Cortex of kidney (tissue), 1 donor: ENCODE measurements around the gene SEMA3C.

ENCODE experiments used
- DNase-seq: peaks from one replicate; lab custom pipeline; 2025; lab: John Stamatoyannopoulos, UW

SEMA3C gene

DNA sequence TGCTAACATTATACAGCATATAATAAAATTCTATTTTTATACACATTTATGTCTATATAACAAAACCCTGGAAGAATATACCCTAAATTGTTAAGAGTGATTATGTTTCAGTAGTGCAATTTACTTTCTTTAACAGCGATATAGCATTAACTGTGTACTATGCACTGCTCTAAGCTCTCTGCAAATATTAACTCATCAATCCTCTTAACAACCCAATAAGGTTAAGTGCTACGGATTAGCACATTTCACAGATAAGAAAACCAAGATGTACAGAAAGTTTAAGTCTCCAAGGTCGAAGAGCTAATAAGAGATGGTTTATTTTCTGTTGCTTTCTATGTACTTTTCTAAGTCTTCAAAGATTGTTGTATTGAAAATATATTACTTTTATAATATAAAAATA, 95.8 kb downstream of the SEMA3C start:
- DNase-seq: no peak

DNA sequence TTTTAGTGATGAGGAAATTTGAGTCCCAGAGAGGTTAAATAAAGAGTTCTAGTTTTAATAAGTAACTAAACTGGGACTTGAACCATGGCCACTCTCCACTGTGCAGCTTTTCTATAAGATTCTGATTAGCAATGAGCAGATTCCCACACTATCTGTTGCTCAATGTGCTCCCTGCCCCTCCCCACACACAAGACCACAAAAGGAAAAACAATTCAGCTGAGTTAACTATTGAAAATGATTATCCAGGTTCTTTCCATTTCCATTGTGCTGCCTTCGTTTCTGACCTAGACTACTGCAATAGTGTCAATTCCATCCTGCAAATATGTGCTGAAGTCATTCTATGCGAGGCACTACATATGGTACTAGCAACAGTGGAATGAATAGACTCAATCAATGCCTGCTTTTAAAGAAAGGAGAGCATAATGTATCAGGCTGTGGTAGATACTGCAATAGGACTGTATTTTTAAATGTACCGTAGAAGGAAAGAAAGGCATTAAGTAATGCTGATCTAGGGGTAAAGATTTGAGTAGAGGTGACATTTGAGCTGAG, 97.0 kb downstream of the SEMA3C start:
- no peak for DNase-seq

DNA sequence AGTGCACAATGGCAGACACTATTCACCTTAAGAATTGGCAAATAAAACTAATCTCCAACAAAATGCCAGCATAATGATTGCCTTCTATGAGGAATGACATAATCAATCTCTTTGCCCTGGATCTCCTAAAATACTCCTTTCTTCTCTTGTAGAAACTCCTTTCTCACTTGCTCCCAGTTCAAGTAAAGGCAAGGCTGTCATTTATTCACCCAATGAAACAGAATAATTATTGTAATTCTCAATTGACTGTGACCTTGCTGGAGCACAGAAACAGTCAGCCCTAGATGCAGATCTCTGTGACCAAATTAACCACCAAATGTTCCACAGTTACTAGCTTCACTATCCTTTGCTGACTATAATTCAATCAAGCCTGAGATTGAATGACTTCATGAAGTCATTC, 99.3 kb downstream of the SEMA3C start:
- no peak for DNase-seq

DNA sequence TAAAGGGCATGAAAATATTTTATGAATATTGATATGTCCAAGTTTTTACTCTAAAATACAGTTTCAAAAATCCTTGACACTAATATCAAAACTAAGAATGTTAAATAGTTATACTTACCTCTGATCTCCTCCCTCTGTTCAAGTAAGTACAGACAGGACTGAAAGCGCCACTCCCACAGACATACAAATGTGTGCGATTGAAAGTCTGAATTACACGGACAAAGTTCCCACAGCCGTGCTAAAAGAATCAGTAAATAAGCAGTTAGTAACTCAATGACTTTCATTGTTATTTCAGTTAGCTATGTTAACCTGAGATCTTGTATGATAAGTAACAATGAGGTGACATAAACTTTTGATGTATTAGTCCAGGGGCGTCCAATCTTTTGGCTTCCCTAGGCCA, 100.7 kb downstream of the SEMA3C start:
- DNase-seq: no peak

DNA sequence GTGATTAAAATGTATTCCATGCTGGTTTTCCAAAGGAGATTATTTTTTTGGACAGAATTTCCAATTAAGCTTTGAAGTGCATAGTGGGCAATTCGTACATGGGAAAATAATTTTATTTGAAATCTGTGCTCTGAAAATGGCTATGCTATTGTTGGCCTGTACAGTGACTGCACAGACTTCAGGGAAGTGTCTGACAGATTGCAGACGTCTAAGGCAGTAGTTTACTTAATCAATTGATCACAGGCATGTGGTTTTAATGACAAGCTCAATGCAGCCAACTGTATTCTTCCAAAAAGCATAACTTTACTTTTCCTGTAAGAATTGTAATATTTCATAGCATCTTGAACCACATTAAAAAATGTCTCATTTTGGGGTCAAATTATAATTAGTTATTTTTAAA, 102.0 kb downstream of the SEMA3C start:
- no peak for DNase-seq

DNA sequence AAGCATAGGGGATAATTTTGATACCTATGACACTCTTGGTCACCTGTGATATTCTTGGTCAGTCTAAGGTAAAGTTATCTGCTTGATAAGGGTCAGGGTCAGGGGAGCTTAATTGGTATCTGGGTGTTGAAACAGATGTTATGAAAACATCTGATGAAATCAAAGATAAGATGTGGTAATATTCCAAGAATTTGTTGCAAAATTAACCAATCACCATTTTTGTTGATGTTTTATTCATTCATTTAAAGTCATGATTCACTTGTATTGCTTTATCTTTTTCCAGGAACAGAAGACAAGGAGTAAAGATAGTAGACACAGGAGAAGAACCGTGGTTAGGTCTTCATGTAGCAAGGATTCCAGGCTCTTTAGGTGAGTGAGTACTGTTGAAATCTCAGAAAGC, 103.1 kb downstream of the SEMA3C start:
- no peak for DNase-seq

DNA sequence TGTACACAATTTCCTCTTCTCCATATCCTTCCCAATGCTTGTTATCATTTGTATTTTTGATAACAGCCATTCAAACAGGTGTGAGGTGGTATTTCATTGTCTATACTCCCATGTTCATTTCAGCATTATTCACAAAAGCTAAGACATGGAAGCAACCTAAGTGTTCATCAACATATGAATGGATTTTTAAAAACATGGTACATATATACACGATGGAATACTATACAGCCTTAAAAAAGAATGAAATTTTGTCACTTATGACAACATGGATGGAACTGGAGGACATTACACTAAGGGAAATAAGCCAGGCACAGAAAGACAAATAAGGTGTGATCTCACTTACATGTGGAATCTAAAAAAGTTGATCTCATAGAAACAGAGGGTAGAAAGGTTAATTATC, 109.3 kb downstream of the SEMA3C start:
- no peak for DNase-seq

DNA sequence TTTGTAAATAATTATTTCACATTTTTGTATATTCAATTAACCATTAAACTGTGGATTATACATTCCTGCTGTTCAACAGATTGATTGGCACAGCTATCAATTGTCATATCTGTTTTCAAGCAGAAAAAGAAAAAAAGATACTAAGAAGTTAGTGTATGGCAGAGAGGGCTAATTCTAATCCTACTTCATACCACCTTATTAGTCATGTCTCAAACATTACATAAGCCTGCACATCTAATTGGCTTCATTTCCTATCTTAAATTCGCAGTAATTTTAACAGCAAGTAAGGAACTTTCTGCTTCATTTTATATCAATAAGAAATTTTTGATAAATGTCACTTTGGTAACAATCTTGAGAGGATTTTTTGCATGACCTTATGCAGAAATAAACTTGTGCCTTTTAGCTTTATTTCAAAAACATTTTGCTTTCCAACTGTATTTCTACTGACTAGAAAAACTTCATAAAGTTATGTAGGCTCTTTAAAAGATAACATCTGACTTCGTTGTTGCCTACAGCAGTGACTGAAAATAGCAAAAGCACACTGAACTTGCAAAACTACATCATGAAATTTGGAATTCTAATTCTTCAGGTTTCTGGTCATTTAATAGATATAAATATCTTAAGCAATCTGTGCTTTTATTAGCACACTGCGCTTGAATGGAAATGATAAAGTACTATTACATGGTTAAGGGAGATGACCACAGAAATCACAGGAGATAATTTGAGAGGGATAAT, 111.5 kb downstream of the SEMA3C start:
- DNase-seq: no peak

DNA sequence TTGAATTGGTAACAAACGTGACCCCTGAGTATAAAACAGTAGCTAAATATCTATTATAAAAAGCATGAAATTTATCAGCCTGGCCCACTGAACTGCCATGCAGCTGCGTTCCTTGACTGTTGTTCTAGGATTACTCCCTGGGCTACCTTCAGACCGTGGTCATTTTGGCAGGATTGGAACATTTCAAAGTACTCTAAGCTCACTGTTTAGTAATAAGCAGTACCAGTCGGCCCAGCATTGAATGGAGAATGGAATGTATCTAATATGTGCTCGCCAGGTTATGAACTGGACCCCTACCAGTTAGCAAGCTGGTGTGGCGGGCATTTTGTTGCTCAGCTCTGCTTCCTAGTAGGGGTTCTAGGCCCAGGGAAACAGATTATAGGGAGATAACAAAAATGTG, 112.2 kb downstream of the SEMA3C start:
- no peak for DNase-seq

DNA sequence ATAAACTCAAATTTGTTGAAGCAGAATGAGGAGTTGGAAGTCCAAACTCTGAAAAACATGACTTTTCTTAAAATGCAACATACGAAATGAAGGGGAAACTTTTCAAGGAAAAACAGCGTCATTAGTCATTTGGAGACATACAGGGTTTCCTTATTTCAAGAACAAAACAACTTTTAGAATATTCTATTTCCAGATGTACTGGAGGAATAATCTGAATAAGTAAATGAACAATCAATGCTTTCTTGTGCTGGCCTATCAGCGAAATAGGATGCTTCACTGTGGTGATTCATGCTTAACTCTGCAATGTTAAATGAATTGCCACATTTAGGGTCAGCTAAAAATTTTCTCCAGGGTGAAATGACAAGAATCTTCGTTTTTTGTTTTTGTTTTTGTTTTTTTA, 114.3 kb downstream of the SEMA3C start:
- no peak for DNase-seq

DNA sequence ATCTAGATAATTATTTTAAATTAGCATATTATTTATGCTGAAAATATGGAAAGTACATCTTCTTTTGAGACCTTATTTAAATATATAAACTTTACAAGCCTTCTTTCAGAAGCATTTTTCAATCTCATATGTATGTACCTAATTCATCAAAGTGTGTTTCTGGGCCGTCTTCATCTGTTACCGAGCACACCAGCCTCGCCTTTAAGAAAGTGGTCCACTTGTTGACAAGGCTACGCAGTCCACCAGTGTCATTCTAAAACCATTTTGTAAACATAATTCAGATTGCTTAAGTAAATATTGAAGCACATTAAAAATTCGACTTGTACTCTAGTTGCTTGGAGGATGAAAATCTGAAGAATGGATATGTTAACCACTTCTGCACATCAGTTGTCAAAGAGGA, 116.3 kb downstream of the SEMA3C start:
- DNase-seq: no peak

DNA sequence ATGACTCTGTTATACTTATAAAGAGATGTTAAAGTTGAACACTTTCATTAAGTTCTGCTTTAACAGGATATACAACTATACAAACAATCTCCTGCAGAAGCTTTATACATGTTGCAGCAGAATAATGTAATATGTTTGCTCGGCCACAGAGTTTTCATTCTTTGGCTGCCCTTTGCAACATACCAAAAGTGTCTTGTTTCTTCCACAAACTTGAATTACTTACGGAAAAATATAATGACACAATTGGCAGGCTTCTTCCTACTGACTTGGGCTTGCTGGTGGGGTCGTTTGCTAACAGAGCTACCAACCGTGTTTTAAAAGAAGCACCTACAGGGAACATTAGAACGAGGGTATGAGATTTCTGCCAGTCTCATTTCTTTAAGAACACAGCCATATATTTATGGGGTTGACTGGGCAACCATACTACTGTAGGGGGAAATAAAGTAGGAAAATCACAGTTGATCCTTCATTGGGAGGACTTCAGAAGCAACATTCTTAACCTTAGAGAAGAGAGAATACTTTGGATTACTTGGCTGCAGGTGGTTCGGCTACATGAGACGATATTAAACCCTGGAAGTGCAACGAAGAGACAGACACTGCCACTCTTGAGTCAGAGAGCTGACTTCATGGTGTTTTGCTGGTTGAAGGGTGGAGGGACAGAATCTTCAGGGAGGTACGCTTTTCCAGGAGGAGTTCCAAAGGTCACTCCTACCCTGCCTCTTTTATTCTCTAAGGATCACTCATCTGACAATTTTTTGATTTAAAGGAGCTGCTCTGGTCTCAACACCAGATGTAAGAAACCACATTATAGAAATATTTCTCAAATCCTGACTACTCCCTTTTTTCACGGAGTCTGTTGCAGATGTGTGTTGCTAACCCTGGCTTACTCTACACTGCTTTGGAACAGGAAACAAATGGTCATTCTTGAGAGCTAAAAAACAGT, 123.9 kb downstream of the SEMA3C start:
- DNase-seq: no peak

DNA sequence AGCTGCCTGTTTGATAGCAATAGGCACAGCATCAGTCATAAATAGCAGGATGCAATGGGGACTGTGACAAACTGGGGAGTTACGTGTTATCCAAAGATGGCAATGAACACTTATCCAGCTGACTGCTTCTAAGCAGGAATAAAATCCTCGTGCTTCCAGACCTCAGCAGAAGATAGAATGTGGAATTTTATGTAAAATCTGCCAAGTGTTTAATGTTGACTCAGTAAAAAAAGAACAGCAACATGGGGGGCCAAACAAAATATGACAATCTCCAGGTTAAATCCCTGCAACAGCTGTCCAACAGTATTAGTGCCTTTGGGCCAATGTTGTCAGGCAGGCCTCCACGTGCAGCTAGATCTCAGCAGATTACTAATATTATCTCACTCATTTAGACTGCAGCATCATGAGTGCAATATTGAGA, 127.3 kb downstream of the SEMA3C start:
- DNase-seq: no peak

DNA sequence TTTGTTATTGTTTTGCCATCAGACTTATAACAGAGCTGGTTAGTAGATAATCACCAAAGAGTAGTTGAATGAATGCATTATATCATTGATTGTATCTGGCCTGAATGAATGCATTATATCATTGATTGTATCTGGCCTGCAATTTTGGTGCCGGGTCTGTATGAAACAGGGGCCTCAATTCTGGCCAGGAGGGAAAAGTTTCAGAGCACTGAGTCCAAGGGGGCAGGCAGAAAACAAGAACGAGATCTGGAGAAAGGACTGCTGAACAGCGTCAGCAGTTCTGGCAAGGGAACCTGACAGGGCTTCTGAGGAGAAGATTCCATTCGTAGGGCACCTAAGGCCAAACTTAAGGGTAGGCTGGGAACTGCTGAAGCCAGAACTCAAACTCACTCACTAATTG, 128.0 kb downstream of the SEMA3C start:
- no peak for DNase-seq

DNA sequence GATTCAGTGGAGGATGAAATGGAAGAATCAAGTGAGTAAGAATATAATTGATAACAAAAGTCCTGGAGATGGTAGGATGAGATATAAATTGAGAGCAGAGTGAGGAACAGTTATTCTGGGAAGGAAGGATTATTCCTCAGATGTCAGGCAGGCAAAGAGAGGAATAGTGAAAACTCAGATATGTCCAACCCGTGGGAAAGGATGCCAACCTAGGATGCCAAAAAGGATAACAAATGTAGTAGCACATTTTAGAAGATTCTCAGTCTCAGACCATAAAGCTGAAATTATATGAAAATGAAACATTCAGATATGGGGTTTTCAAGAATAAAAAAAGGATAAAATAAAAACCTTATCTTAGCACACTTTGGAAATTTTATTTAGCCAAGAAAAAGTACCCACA, 131.1 kb downstream of the SEMA3C start:
- no peak for DNase-seq

DNA sequence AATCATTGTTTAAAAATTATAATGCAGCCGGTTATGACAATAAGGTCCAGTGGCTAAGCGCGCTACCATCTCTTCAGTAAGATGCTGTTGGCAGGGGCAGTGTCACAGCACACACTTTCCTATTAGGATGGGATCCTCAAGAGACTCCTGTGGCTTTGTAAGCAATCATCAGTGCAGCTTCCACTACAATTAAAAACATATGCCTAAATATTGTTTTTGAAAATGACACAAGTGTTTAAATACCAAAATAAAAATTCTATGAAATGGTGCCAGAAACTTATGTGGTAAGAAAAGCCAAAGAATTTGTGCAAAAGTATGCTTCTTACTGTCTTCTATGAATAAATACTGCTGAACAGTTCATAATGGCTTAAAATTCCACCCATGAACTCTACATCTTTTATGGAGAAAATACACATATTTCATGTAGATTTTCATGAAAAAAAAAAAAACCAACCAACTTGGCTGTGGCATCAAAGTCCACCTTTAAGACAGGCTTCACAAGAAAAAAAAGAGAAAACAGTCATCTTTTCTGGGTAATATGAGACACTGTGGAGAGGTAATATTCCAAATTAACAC, 132.8 kb downstream of the SEMA3C start:
- DNase-seq: no peak

DNA sequence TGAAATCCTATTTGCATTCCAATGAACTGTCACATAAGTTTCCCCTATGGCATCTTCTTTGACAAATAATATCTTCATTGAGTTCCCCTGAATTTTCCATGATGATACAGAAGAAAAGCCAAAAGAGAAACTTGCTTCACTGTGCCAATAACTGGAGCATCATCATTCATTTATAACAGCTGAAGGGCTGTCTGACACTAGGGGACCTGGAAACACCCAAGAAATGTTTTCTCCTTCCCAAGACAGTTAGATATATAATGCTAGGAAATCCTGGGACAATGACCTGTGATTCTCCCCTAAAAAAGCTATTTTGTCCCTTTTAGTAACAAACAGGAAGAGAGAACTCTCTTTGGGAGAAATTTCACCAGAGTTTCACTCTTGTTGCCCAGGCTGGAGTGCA, 133.6 kb downstream of the SEMA3C start:
- DNase-seq: no peak

DNA sequence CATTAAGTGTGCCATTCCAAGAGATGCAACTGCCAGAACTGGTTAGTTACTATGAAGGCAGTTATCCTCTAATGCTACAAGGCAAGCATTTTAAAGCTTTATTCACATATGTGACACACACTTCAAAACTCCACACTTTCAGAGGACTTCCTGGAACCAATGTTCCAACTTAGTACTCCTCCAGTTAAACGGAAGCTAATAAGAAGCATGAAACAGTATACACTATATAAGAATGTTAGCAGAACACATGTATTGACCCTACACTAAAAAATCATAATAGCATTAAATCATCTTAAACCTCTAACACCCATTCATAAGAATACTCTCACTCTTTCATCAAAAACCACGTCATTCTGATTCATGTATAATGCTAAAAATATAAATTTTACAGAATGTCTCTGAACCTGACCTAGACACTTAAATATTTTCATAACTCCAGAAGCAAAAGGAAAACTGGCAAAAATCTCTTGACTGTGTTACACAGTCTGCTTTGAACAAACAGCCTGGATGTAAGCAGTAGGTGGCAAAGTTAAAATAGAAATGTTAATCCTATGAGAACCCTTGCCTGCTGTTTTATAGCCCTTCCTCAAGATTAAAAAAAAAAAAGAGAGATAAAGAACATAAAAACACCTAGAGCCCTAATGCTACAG, 135.0 kb downstream of the SEMA3C start:
- no peak for DNase-seq

DNA sequence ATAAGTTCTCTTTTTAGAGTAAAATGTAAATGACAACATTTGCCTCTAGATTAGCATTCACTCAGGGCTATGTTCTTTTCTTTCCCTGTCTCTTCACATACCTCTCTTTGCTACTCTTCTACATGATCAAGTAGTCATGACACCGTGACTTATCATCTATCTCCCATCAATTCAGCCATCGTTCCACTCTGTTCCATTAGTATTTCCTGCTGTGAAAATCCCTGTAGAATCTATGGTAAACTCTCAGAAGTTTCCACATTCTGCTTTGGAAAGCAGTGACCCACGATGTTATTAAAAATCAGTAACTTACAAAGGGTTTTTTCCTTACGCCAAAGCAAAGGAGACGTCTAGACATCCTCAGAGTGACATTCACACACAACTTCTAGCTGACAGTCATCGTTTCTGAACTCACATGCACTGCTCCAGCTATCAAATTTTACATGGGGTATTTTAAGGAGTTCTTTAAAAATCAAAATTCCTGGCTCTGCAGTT, 135.6 kb downstream of the SEMA3C start:
- no peak for DNase-seq

DNA sequence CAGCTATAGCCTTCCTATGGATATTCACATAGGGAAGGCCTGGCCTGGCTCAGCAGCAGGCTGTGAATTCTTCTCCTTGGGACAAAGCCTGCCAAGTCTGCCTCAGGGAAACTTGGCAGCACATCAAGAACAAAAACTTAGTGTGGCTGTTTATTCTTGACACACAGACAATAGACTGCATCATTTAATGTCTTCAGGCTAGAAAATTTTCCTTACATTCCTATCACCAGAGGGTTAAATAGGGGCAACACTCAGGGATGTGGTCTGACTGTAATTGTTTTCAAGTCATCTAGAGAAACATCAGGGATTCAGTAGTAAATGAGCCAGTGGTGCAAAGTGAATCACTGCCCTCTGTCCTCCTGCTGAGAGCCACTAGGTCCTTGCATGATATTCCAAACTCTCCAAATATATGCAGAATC, 137.3 kb downstream of the SEMA3C start:
- DNase-seq: no peak

DNA sequence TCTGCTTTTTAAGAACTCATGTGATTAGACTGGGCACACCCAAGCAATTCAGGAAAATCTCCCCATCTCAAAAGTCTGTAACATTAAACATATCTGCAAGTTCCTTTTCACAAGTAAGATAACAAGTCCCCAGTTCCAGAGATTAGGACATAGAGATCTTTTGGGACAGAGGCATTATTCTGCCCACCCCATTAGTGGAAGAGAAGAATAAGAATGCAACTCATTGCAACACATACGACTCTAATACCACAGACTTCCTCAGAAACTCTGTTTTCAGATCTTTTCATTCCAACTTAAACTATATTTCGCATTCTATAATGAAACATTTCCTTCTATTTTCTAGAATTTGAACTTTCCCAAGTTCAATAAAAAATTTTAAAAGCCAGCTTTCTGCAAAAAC, 137.7 kb downstream of the SEMA3C start:
- DNase-seq: no peak

DNA sequence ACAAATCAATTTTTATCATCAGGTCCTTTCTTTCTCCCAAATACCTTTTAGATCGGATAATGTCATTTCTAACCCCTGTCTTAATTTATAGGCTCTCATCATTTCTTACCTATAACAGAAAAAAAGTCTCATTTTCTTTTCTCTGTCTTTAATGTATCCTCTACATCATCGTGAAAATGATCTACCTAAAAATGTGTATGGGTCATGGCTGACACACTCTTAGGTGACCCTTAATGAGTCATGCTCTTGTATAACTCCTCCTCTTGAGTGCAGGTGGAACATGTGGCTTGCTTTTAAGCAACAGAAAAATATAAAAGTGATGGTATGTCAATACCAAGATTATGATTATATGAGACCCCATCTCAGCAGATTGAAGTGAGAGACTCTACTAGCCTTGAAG, 139.4 kb downstream of the SEMA3C start:
- no peak for DNase-seq
